Activated CD4-positive, alpha-beta memory T cell treated with anti-CD3 and anti-CD28 coated beads for 36 hours (primary cell): ENCODE data around the gene GHR. TPM values are rescaled to one million over a fixed set of nuclear protein-coding genes. Genes with fewer than 3 reads are reported as not detected.
A peak's percentile ranks its signal among the peaks of the same experiment; 100 is the strongest.

Experiments
- CTCF ChIA-PET: fragments of 350-600 bp; sonication (Branson Sonifier 250); formaldehyde crosslinking; loops from one replicate; lab custom pipeline; 2021; ENCODE audit warnings: antibody characterized with exemption, inconsistent platforms; lab: Charles Lee
- POLR2A ChIA-PET: fragments of 350-600 bp; sonication (Branson Sonifier 250); formaldehyde crosslinking; loops from one replicate; lab custom pipeline; 2021; ENCODE audit warnings: antibody characterized with exemption; lab: Charles Lee
- DNase-seq: peaks from one replicate; pipeline ENCODE4 v3.0.0-alpha.2; 2020
- H3K27ac Mint-ChIP-seq: one replicate; pipeline ENCODE4 v1.8.0; 2021; ENCODE audit warnings: mixed read lengths
- H3K27me3 Mint-ChIP-seq: one replicate; pipeline ENCODE4 v1.8.0; 2021; ENCODE audit warnings: mixed read lengths
- H3K36me3 Mint-ChIP-seq: one replicate; pipeline ENCODE4 v1.8.0; 2021; ENCODE audit warnings: mixed read lengths
- H3K4me1 Mint-ChIP-seq: one replicate; pipeline ENCODE4 v1.8.0; 2021; ENCODE audit warnings: low read depth, mixed read lengths
- H3K4me3 Mint-ChIP-seq: one replicate; pipeline ENCODE4 v1.8.0; 2021; ENCODE audit warnings: mild to moderate bottlenecking, mixed read lengths
- H3K9me3 Mint-ChIP-seq: one replicate; pipeline ENCODE4 v1.8.0; 2021; ENCODE audit warnings: mixed read lengths
- intact Hi-C: fragments of 100-400 bp; cut with micrococcal nuclease; formaldehyde crosslinking; loops from one replicate; pipeline ENCODE4 v1.15.1; 2023
- total RNA-seq, 2 experiments: library from RNA; stranded (reverse); gene quantifications; one replicate each; pipeline ENCODE4 v1.2.3, GENCODE V29; 2021

The GHR gene
- total RNA-seq, 2 experiments from 2014 or later = not detected

DNA sequence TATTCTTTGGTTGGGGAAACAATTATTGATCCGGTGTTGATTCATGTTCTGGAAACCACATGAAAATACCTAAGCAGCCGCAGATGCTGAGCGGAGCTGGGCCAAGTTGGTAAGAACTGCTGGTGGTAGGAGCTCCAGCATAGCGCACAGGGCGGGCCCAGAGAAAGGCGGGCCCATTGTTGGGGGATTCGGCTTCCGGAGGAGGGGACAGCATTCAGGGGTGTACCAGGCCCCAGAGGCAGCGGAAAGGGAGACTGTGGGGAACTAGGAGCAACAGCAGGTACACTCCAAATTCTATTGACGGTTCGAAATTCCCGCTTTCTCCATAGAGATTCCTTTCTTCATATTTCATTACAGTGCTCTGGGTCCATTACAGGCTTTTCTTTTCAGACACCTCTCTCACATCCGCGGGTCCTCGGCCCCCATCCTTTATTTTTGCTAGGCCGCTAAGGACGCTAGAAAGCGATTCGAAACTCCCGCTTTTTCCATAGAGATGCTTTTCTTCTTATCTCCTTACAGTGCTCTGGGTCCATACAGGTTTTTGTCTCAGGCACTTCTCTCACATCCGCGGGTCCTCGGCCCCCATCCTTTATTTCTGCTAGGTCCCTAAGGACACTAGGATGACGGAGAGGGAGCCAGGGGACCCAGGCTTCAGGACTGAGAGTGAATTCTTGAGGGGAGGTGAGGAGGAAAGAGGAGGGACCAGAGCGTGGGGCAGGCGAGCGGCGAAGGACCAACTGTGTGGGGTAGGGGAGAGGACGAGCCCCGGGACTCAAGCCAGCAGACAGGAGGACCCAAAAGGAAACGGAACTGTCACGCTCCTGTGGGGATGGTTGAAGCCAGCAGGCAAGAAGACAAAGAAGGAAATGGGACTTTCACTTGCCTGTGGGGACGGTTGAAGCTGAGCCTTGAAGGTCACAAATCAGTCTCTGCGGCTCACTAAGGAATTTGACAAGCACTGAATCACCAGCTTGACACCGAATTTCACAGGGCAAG lies 333.7 kb downstream of the GHR start, which contains the start of gene CCDC152:
Gene CCDC152 (plus strand): TSS at position 213 of the 996 bp plus-strand sequence. CDS start 2,304 bp downstream, outside the sequence.
- Mint-ChIP-seq H3K36me3 (no peaks in the 10 kb centered on the region), H3K4me1 (peaks cover 8% of the 10 kb centered on the region), H3K9me3 (no peaks in the 10 kb centered on the region), H3K27ac (no peak within 1 kb of the TSS), H3K27me3 (peaks cover 11% of the 10 kb centered on the region), H3K4me3 (peak within 1 kb of the TSS; percentile 73)
- ChIA-PET CTCF (interaction anchor here (0.7 to 1.9 kb wide), 2 partner anchors 11 to 133 kb away, joined by 3 to 7 read pairs; no protein-coding TSS in a partner anchor), POLR2A (no interaction called here)
- peak; percentile 72 for DNase-seq
- intact Hi-C loops = loop anchor here (2.0 to 10.0 kb wide), 2 partner anchors 38 to 308 kb away; no protein-coding TSS in a partner anchor

DNA sequence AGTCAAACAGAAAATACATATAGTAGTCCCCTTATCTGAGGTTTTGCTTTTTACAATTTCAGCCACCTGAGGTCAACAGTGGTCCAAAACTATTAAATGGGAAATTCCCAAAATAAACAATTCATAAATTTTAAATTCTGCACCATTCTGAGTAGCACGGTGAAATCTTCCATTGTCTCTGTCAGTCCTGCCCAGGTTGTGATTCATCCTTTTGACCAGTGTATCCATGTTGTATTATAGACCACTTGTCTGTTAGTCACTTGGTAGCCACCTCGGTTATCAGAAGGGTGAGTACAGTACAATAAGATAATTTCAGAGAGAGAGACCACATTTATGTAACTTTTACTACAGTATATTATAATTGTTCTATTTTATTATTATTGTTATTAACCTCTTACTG lies 336.2 kb downstream of the GHR start:
- no peak overlapping the region for H3K4me3 Mint-ChIP-seq
- intact Hi-C loops = loop anchor here (10.0 kb wide), 1 partner anchor 305 kb away; no protein-coding TSS in a partner anchor
- POLR2A ChIA-PET = no interaction called here

GRCh38 chr5:42760426-42760825 lies 337.2 kb downstream of the GHR start:
- ChIA-PET POLR2A (no interaction called here), CTCF (no interaction called here)
- Mint-ChIP-seq H3K9me3 (no peaks in the 10 kb centered on the region), H3K27me3 (peaks cover 11% of the 10 kb centered on the region), H3K36me3 (no peaks in the 10 kb centered on the region), H3K4me3 (no peak overlapping the region), H3K27ac (no peak overlapping the region), H3K4me1 (peaks cover 8% of the 10 kb centered on the region)
- DNase-seq = no peak
- intact Hi-C loops = loop anchor here (10.0 kb wide), 1 partner anchor 124 kb away; no protein-coding TSS in a partner anchor

More for the DNA sequence above, 336.2 kb downstream of the GHR start:
- peaks cover 8% of the 10 kb centered on the region for H3K4me1 Mint-ChIP-seq
- peaks cover 11% of the 10 kb centered on the region for H3K27me3 Mint-ChIP-seq
- no peak overlapping the region for H3K27ac Mint-ChIP-seq
- no peaks in the 10 kb centered on the region for H3K9me3 Mint-ChIP-seq
- no peaks in the 10 kb centered on the region for H3K36me3 Mint-ChIP-seq
- no peak for DNase-seq
- CTCF ChIA-PET = no interaction called here

GRCh38 chr5:42761791-42762190 lies 338.6 kb downstream of the GHR start:
- Mint-ChIP-seq H3K4me1 (peaks cover 8% of the 10 kb centered on the region), H3K4me3 (no peak overlapping the region), H3K36me3 (no peaks in the 10 kb centered on the region), H3K27me3 (peaks cover 8% of the 10 kb centered on the region), H3K27ac (no peak overlapping the region), H3K9me3 (no peaks in the 10 kb centered on the region)
- CTCF ChIA-PET = no interaction called here
- POLR2A ChIA-PET = no interaction called here
- no peak for DNase-seq
- intact Hi-C loops = loop anchor here (10.0 kb wide), 1 partner anchor 123 kb away; no protein-coding TSS in a partner anchor

- Mint-ChIP-seq H3K36me3 (peaks cover 5% of the 10 kb centered on the region), H3K4me1 (no peaks in the 10 kb centered on the region), H3K27me3 (peaks cover 5% of the 10 kb centered on the region), H3K27ac (no peak overlapping the region), H3K4me3 (no peak overlapping the region), H3K9me3 (no peaks in the 10 kb centered on the region)
- ChIA-PET CTCF (interaction anchor here (0.6 to 1.8 kb wide), 21 partner anchors 10 to 911 kb away, joined by 3 to 15 read pairs (median 4); partner anchors contain the start of genes CCDC152 and GHR), POLR2A (no interaction called here)
- intact Hi-C loops = loop anchor here (2.0 to 10.0 kb wide), 2 partner anchors 117 to 185 kb away; no protein-coding TSS in a partner anchor
- DNase-seq = no peak
Measured at GRCh38 chr5:42767491-42768105, 344.4 kb downstream of the GHR start.

GRCh38 chr5:42768106-42768504 lies 344.9 kb downstream of the GHR start:
- CTCF ChIA-PET = interaction anchor here (0.7 to 1.8 kb wide), 17 partner anchors 9 to 912 kb away, joined by 3 to 15 read pairs (median 5); partner anchors contain the start of genes CCDC152 and GHR
- Mint-ChIP-seq H3K36me3 (peaks cover 5% of the 10 kb centered on the region), H3K4me3 (no peak overlapping the region), H3K4me1 (no peaks in the 10 kb centered on the region), H3K9me3 (no peaks in the 10 kb centered on the region), H3K27ac (no peak overlapping the region), H3K27me3 (peaks cover 7% of the 10 kb centered on the region)
- intact Hi-C loops = loop anchor here (10.0 kb wide), 1 partner anchor 117 kb away; no protein-coding TSS in a partner anchor
- POLR2A ChIA-PET = no interaction called here
- no peak for DNase-seq

DNA sequence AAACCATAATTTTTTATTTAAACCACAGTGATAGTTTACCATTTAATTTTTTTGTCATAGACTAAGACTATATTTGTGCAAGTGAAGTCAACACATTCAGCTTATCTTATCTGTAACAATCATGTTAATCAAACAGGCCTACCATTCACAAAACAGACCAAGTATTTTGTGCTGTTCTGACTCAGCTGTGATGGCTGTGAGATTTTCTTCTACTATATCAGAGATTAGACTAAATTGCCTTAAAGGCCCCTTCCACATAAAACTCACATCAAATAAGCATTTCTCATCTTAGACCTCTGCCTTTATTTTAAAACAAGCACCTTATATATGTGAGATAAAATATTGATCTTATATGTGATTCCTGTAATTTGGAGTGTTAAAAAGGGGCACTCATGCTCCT lies 346.8 kb downstream of the GHR start:
- H3K9me3 Mint-ChIP-seq = no peaks in the 10 kb centered on the region
- no peak overlapping the region for H3K4me3 Mint-ChIP-seq
- DNase-seq = no peak
- POLR2A ChIA-PET = no interaction called here
- CTCF ChIA-PET = interaction anchor here (1.2 kb wide), 1 partner anchor 25 kb away, joined by 4 read pairs; no protein-coding TSS in a partner anchor
- intact Hi-C loops = no loop called here
- H3K36me3 Mint-ChIP-seq = peaks cover 5% of the 10 kb centered on the region
- no peak overlapping the region for H3K27ac Mint-ChIP-seq
- H3K27me3 Mint-ChIP-seq = peaks cover 7% of the 10 kb centered on the region
- no peaks in the 10 kb centered on the region for H3K4me1 Mint-ChIP-seq
